Endothelial cell of umbilical vein (primary cell): ENCODE measurements around the gene CIB2. TPM values are rescaled to one million over a fixed set of nuclear protein-coding genes. Genes with fewer than 3 reads are reported as not detected.

Source experiments
- BruUV-seq: library from RNA; stranded (reverse); fragments of 400-500 nt; replicated peaks from 2 replicates; lab custom pipeline; 2021; lab: Mats Ljungman, UMichigan
- CTCF ChIA-PET: fragments of 300-600, 350-600 bp; sonication (Branson Sonifier 250); formaldehyde crosslinking; loops from one replicate; lab custom pipeline; 2021; ENCODE audit warnings: antibody characterized with exemption, inconsistent platforms; lab: Charles Lee
- POLR2A ChIA-PET: fragments of 300-600, 350-600 bp; sonication (Branson Sonifier 250); formaldehyde crosslinking; loops from one replicate; lab custom pipeline; 2021; ENCODE audit warnings: antibody characterized with exemption, inconsistent platforms; lab: Charles Lee
- DNase-seq: peaks from one replicate; pipeline ENCODE4 v3.0.0-alpha.2; 2011; ENCODE audit warnings: low read depth, low spot score
- FAIRE-seq: peaks from 2 replicates; lab custom pipeline; 2011; peaks lifted over from hg19 to GRCh38; lab: Jason Lieb, UNC
- H2AFZ ChIP-seq: 2 replicates; pipeline ENCODE4 v1.6.0; 2012; ENCODE audit warnings: low read depth, low read length, control low read depth, inconsistent platforms
- H3K27ac ChIP-seq: 2 replicates; pipeline ENCODE4 v1.5.1; 2011; ENCODE audit warnings: low read depth, mild to moderate bottlenecking, control low read depth, low read length, moderate library complexity; ENCODE audit not compliant: insufficient read depth
- H3K27me3 ChIP-seq, 2 experiments: 2 replicates each; pipeline versions ENCODE4 v1.6.0 to v1.6.1; 2011; ENCODE audit warnings: low read length in 2 of 2, mixed read lengths in 1 of 2; ENCODE audit not compliant: control insufficient read depth in 2 of 2, insufficient read depth in 2 of 2
- H3K36me3 ChIP-seq, 2 experiments: 2 replicates in 1 of 2; 3 replicates in 1 of 2; pipeline ENCODE4 v1.5.1; 2011; ENCODE audit warnings: low read length in 2 of 2, mild to moderate bottlenecking in 1 of 2, moderate library complexity in 1 of 2; ENCODE audit not compliant: control insufficient read depth in 2 of 2, insufficient read depth in 2 of 2; ENCODE audit errors: extremely low read depth in 1 of 2
- H3K4me1 ChIP-seq: 3 replicates; pipeline ENCODE4 v1.5.1; 2011; ENCODE audit warnings: mild to moderate bottlenecking, low read length; ENCODE audit not compliant: control insufficient read depth, insufficient read depth; ENCODE audit errors: extremely low read depth
- H3K4me2 ChIP-seq: 2 replicates; pipeline ENCODE4 v1.6.1; 2011; ENCODE audit warnings: low read length, control low read depth, mixed read lengths; ENCODE audit not compliant: insufficient read depth
- H3K4me3 ChIP-seq, 3 experiments: fragments of 200-600 bp in 1 of 3; sonication (generic), shearing (Covaris generic) in 1 of 3; replicated peaks in 1 of 3; 2 replicates each; pipeline ENCODE4 v1.5.1; 2011 to 2016; ENCODE audit warnings: control low read depth in 3 of 3, low read length in 3 of 3, mild to moderate bottlenecking in 2 of 3, inconsistent platforms in 1 of 3, low read depth in 1 of 3, moderate library complexity in 1 of 3; ENCODE audit not compliant: insufficient read depth in 1 of 3
- H3K79me2 ChIP-seq: 2 replicates; pipeline ENCODE4 v1.6.0; 2012; ENCODE audit warnings: low read length, inconsistent platforms; ENCODE audit not compliant: control insufficient read depth, insufficient read depth
- H3K9ac ChIP-seq: replicated peaks from 2 replicates; pipeline ENCODE3; 2011; ENCODE audit warnings: low read length, control low read depth; ENCODE audit not compliant: insufficient read depth; ENCODE audit errors: extremely low read depth
- H3K9me1 ChIP-seq: replicated peaks from 3 replicates; pipeline ENCODE4 v1.6.0; 2011; ENCODE audit warnings: mild to moderate bottlenecking, low read length; ENCODE audit not compliant: control insufficient read depth, insufficient read depth; ENCODE audit errors: extremely low read depth
- H3K9me3 ChIP-seq: replicated peaks from 2 replicates; pipeline ENCODE4 v1.5.1; 2012; ENCODE audit warnings: low read length, inconsistent platforms; ENCODE audit not compliant: control insufficient read depth, insufficient read depth
- H4K20me1 ChIP-seq: replicated peaks from 2 replicates; pipeline ENCODE3; 2011; ENCODE audit warnings: mild to moderate bottlenecking, low read length; ENCODE audit not compliant: control insufficient read depth, insufficient read depth; ENCODE audit errors: extremely low read depth
- EZH2 ChIP-seq: IDR thresholded peaks from 2 replicates; pipeline ENCODE4 v1.6.1; 2012; ENCODE audit warnings: borderline replicate concordance, low read depth, mild to moderate bottlenecking, moderate library complexity, low read length, inconsistent platforms; ENCODE audit not compliant: severe bottlenecking
- FOS ChIP-seq: IDR thresholded peaks from 2 replicates; pipeline ENCODE4 v1.6.1; 2011; ENCODE audit warnings: mild to moderate bottlenecking, low read length, moderate library complexity, borderline replicate concordance; ENCODE audit not compliant: insufficient read depth
- GATA2 ChIP-seq: IDR thresholded peaks from 2 replicates; pipeline ENCODE4 v1.7.0; 2011; ENCODE audit warnings: low read depth, mild to moderate bottlenecking, moderate library complexity, mixed read lengths, low read length; ENCODE audit not compliant: insufficient read length, insufficient read depth
- JUN ChIP-seq: IDR thresholded peaks from 2 replicates; pipeline ENCODE4 v1.6.1; 2011; ENCODE audit warnings: borderline replicate concordance, low read depth; ENCODE audit not compliant: insufficient read length, insufficient read depth
- MAX ChIP-seq: IDR thresholded peaks from 2 replicates; pipeline ENCODE4 v1.6.1; 2011; ENCODE audit not compliant: insufficient read depth, insufficient read length
- MYC ChIP-seq: IDR thresholded peaks from one replicate; pipeline ENCODE4 v1.6.1; 2011; ENCODE audit warnings: mild to moderate bottlenecking, low read depth, low read length
- POLR2A ChIP-seq: IDR thresholded peaks from 2 replicates; pipeline ENCODE4 v1.6.1; 2012; ENCODE audit warnings: low read depth, mild to moderate bottlenecking, control low read depth, low read length
- POLR2AphosphoS5 ChIP-seq: IDR thresholded peaks from 2 replicates; pipeline ENCODE4 v1.6.1; 2012; ENCODE audit warnings: low read depth, mild to moderate bottlenecking, control low read depth, low read length, moderate library complexity; ENCODE audit not compliant: insufficient read depth
- dilution Hi-C: fragments of 300-500 bp; cut with MboI; formaldehyde crosslinking; loops from one replicate; pipeline ENCODE4 v1.15.0; 2019; ENCODE audit warnings: low sequenced_read_pairs; ENCODE audit not compliant: extremely low pct_ligation_motif_present
- intact Hi-C: fragments of 100-400 bp; cut with micrococcal nuclease; formaldehyde crosslinking; loops from one replicate; pipeline ENCODE4 v1.10.0; 2022
- polyA plus RNA-seq, 4 experiments: library from polyadenylated mRNA; depleted of rRNA in 3 of 4; stranded (reverse) in 3 of 4; unstranded in 1 of 4; fragments of >200 nt; gene quantifications; 2 replicates each; pipeline versions ENCODE4 v1.2.1 to v1.2.3, GENCODE V29; 2011 to 2012; ENCODE audit warnings: missing spikeins in 1 of 4
- total RNA-seq: library from RNA; stranded (reverse); gene quantifications from 2 replicates; pipeline ENCODE4 v1.2.3, GENCODE V29; 2021
- TF ChIP-seq, protein P1 (sequence below), 2 donors: IDR thresholded peaks; 1 replicate in 1 of 2; 2 replicates in 1 of 2; pipeline ENCODE4 v1.5.1; 2011; ENCODE audit warnings: low read length in 2 of 2, mild to moderate bottlenecking in 2 of 2, moderate library complexity in 2 of 2, control low read depth in 1 of 2, inconsistent platforms in 1 of 2, low read depth in 1 of 2; ENCODE audit not compliant: insufficient read depth in 1 of 2; ENCODE audit errors: extremely low read depth in 1 of 2

Gene CIB2
- total and polyA plus RNA-seq, 2 donors (not counting 3 experiments of a cell fraction or from before 2014, with no cell fraction given): 4.0 to 7.7 TPM

- intact Hi-C loops: no loop called here
- ChIA-PET CTCF (no interaction called here), POLR2A (no interaction called here)
These were observed 32.8 kb upstream of the CIB2 start for GRCh38 chr15:78164010-78164409.

More at GRCh38 chr15:78164010-78164409, 32.8 kb upstream of the CIB2 start:
- no peak overlapping the region for H3K4me2 ChIP-seq
- no TSS peak for BruUV-seq
- no peak overlapping the region for H2AFZ ChIP-seq
- no peaks in the 10 kb centered on the region for H3K27me3 ChIP-seq
- H3K27ac ChIP-seq: no peak overlapping the region
- H3K9me1 ChIP-seq: no peaks in the 10 kb centered on the region
- no peak overlapping the region for H3K9ac ChIP-seq
- DNase-seq (no peak), FAIRE-seq (no peak)
- H4K20me1 ChIP-seq: no peaks in the 10 kb centered on the region
- no peaks in the 10 kb centered on the region for H3K79me2 ChIP-seq
- no peak overlapping the region for H3K4me3 ChIP-seq
- no peaks in the 10 kb centered on the region for H3K4me1 ChIP-seq
- dilution Hi-C loops: no loop called here
- peaks cover 8 to 11% of the 10 kb centered on the region in 2 experiments for H3K36me3 ChIP-seq
- TF ChIP-seq POLR2A (no peak), MAX (no peak), JUN (no peak), FOS (no peak), MYC (no peak), POLR2AphosphoS5 (no peak), GATA2 (no peak), EZH2 (no peak)
- TF ChIP-seq, protein P1, sequence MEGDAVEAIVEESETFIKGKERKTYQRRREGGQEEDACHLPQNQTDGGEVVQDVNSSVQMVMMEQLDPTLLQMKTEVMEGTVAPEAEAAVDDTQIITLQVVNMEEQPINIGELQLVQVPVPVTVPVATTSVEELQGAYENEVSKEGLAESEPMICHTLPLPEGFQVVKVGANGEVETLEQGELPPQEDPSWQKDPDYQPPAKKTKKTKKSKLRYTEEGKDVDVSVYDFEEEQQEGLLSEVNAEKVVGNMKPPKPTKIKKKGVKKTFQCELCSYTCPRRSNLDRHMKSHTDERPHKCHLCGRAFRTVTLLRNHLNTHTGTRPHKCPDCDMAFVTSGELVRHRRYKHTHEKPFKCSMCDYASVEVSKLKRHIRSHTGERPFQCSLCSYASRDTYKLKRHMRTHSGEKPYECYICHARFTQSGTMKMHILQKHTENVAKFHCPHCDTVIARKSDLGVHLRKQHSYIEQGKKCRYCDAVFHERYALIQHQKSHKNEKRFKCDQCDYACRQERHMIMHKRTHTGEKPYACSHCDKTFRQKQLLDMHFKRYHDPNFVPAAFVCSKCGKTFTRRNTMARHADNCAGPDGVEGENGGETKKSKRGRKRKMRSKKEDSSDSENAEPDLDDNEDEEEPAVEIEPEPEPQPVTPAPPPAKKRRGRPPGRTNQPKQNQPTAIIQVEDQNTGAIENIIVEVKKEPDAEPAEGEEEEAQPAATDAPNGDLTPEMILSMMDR (IDR thresholded peaks at IDR 0.05; ENCODE audit: extremely low read depth in 1 of 2, insufficient read depth in 1 of 2, low read depth in 1 of 2, low read length in 2 of 2): no peak
- H3K9me3 ChIP-seq: no peaks in the 10 kb centered on the region
